Body of pancreas (tissue), 4 donors: ENCODE measurements around the gene JOSD1.

Experiments
- CTCF ChIP-seq, 7 experiments: fragments of 450-650 bp in 4 of 7; fragments of 200-600 bp in 3 of 7; sonication (generic) in 3 of 7; IDR thresholded peaks; one replicate each; pipeline ENCODE4 v1.5.1; 2016 to 2019; ENCODE audit warnings: antibody characterized with exemption in 7 of 7
- POLR2A ChIP-seq, 3 donors: fragments of 450-650 bp; IDR thresholded peaks; one replicate each; pipeline ENCODE4 v1.6.1; 2016; ENCODE audit warnings: antibody characterized with exemption in 3 of 3, mild to moderate bottlenecking in 2 of 3

GRCh38 chr22:38716271-38716670 lies 15.5 kb upstream of the JOSD1 start:
- TF ChIP-seq CTCF (IDR thresholded peaks at IDR 0.05) = no peak
- TF ChIP-seq POLR2A (IDR thresholded peaks at IDR 0.05) = no peak
